ENCODE results near the gene CHCHD3. TPM values are rescaled to one million over a fixed set of nuclear protein-coding genes. Genes with fewer than 3 reads are reported as not detected.

CHCHD3 gene
- total and polyA plus RNA-seq, 2 of the 4 experiments (the other 2 are of a cell fraction): 56.9 to 141 TPM

GRCh38 chr7:132980402-132980801 is 101.5 kb downstream of the CHCHD3 start:
- Histone ChIP-seq H2BK20ac (ENCODE audit: low read depth, low read length) (no peak overlapping the region), H2BK5ac (ENCODE audit: low read depth, low read length, poor library complexity, severe bottlenecking) (no peak overlapping the region), H3K27me3 (ENCODE audit: control insufficient read depth, insufficient read depth, low read length) (no peaks in the 10 kb centered on the region), H2BK15ac (ENCODE audit: low read depth, low read length) (no peak overlapping the region), H3K4me3 (ENCODE audit: insufficient read depth, low read depth, low read length) (no peak overlapping the region), H3K14ac (replicated peaks; ENCODE audit: low read depth, low read length) (no peak overlapping the region), H3K4me2 (ENCODE audit: low read depth, low read length) (no peak overlapping the region), H3K36me3 (ENCODE audit: control insufficient read depth, insufficient read depth, low read length) (no peaks in the 10 kb centered on the region), H4K5ac (ENCODE audit: low read depth, low read length) (no peak overlapping the region), H3K23ac (ENCODE audit: low read depth, low read length) (no peak overlapping the region), H2AK5ac (ENCODE audit: low read depth, low read length) (no peak overlapping the region), H3K4me1 (ENCODE audit: control insufficient read depth, insufficient read depth, low read length) (peaks cover 1% of the 10 kb centered on the region; the same call in 1 of the 2 replicates), H3K56ac (ENCODE audit: extremely low read depth, insufficient read depth, low read length) (no peak overlapping the region), H4K91ac (ENCODE audit: insufficient read depth, low read depth, low read length) (no peak overlapping the region), H3K79me1 (ENCODE audit: low read depth in 1 of 2, low read length in 2 of 2) (peaks cover 10 to 23% of the 10 kb centered on the region in 2 experiments; a peak in 3 of 4 replicates), H3K9me1 (ENCODE audit: insufficient read depth, low read length) (no peaks in the 10 kb centered on the region), H3K9ac (ENCODE audit: low read depth, low read length) (no peak overlapping the region), H3K9me3 (ENCODE audit: control insufficient read depth, insufficient read depth, low read length) (no peaks in the 10 kb centered on the region), H2BK120ac (ENCODE audit: low read depth, low read length) (no peak overlapping the region), H3K4ac (ENCODE audit: low read depth, low read length) (no peak overlapping the region), H4K20me1 (ENCODE audit: insufficient read depth, low read length) (peaks cover 16% of the 10 kb centered on the region; the same call in 1 of the 2 replicates), H3K18ac (ENCODE audit: low read depth, low read length) (no peak overlapping the region), H3K27ac (ENCODE audit: insufficient read depth, low read length) (no peak overlapping the region), H4K8ac (ENCODE audit: low read depth in 2 of 2, low read length in 2 of 2) (no peak overlapping the region), H2AK9ac (replicated peaks; ENCODE audit: low read depth, low read length, poor library complexity) (no peak overlapping the region), H2AFZ (replicated peaks; ENCODE audit: low read length, poor library complexity) (no peak overlapping the region)
- peak; percentile 6 for DNase-seq
- ChIA-PET CTCF (interaction anchor here (0.6 to 1.2 kb wide), 2 partner anchors 11 to 1337 kb away, joined by 5 to 7 read pairs; no protein-coding TSS in a partner anchor), POLR2A (ENCODE audit: unreplicated experiment) (no interaction called here)
- no TSS peak for BruUV-seq (replicated peaks)
- in situ Hi-C loops (cut with MboI; ENCODE audit: low sequenced_read_pairs): no loop called here
- no CpG with 5 or more reads among the region's 1 CpG for WGBS, 2 experiments (ENCODE audit: extremely low coverage in 2 of 2, insufficient read length in 1 of 2)
- ATAC-seq (ENCODE audit: low read depth): peak; percentile 71
- intact Hi-C loops (cut with micrococcal nuclease): no loop called here
- dilution Hi-C loops (cut with HindIII; ENCODE audit: low sequenced_read_pairs, unreplicated experiment): no loop called here
- TF ChIP-seq USF2 (IDR thresholded peaks at IDR 0.05; ENCODE audit: low read depth, low read length): no peak
- TF ChIP-seq ELK1 (IDR thresholded peaks at IDR 0.05; ENCODE audit: borderline replicate concordance, low read depth, low read length): no peak
